Heart right ventricle (tissue), 16 donors: Measurements from ENCODE around the gene HOXA1. TPM values are rescaled to one million over a fixed set of nuclear protein-coding genes. Genes with fewer than 3 reads are reported as not detected.

ENCODE experiments used
- ATAC-seq, 8 donors: fragments of 200-7000 bp; cut with Tn5 transposase; one replicate each; pipeline ENCODE4 v1.9.1; 2020; ENCODE audit warnings: mild to moderate bottlenecking in 8 of 8, moderate library complexity in 8 of 8, moderate number of reproducible peaks in 1 of 8
- DNase-seq, 2 donors: peaks; one replicate each; pipeline ENCODE4 v3.0.0-alpha.2; 2020
- H3K27ac ChIP-seq, 10 donors: fragments of 200-600 bp; sonication (generic) in 2 of 10; one replicate each; pipeline versions ENCODE4 v1.5.0 to v1.8.0; 2020 to 2022; ENCODE audit warnings: mild to moderate bottlenecking in 3 of 10
- H3K27me3 ChIP-seq, 7 donors: fragments of 200-600 bp; one replicate each; pipeline ENCODE4 v1.8.0; 2021 to 2022; ENCODE audit warnings: mild to moderate bottlenecking in 2 of 7
- H3K36me3 ChIP-seq, 9 donors: fragments of 200-600 bp; sonication (generic) in 1 of 9; one replicate each; pipeline versions ENCODE4 v1.5.0 to v1.8.0; 2020 to 2022; ENCODE audit warnings: mild to moderate bottlenecking in 2 of 9
- H3K4me1 ChIP-seq, 9 donors: fragments of 200-600 bp; sonication (generic) in 1 of 9; one replicate each; pipeline versions ENCODE4 v1.5.0 to v1.8.0; 2020 to 2022; ENCODE audit warnings: mild to moderate bottlenecking in 4 of 9
- H3K4me3 ChIP-seq, 10 donors: fragments of 200-600 bp; sonication (generic) in 2 of 10; one replicate each; pipeline versions ENCODE4 v1.5.0 to v1.8.0; 2020 to 2022; ENCODE audit warnings: mild to moderate bottlenecking in 7 of 10, moderate library complexity in 2 of 10
- H3K9me3 ChIP-seq, 11 donors: fragments of 200-600 bp in 10 of 11; sonication (generic) in 2 of 11; one replicate each; pipeline versions ENCODE4 v1.5.0 to v1.8.0; 2013 to 2022; ENCODE audit warnings: mild to moderate bottlenecking in 2 of 11, control low read depth in 1 of 11, moderate library complexity in 1 of 11
- CTCF ChIP-seq, 9 donors: fragments of 200-600 bp; sonication (generic) in 2 of 9; IDR thresholded peaks; one replicate each; pipeline versions ENCODE4 v1.5.0 to v1.8.0; 2021 to 2022; ENCODE audit warnings: antibody characterized with exemption in 9 of 9, mild to moderate bottlenecking in 5 of 9, moderate library complexity in 1 of 9
- WGBS, 2 donors: extraction: QIAGEN DNeasy Blood & Tissue Kit; methylation state at CpG; one replicate each; pipeline ENCODE4 v1.1.7; 2013; ENCODE audit warnings: inconsistent platforms in 1 of 2; 5-methylcytosine and 5-hydroxymethylcytosine counted together
- intact Hi-C, 10 donors: fragments of 100-400 bp; cut with DNase I; formaldehyde crosslinking; loops; one replicate each; pipeline versions ENCODE4 v1.11.1 to v1.14.2; 2022
- polyA plus RNA-seq, 2 donors: library from polyadenylated mRNA; stranded (reverse); fragments of 200-250 nt; gene quantifications; one replicate each; pipeline ENCODE4 v1.2.3, GENCODE V29; 2013
- total RNA-seq, 10 donors: library from RNA; stranded (reverse); fragmentation: NEBNext Ultra II Directional in 3 of 10; extraction: Animal tissue kit (Norgen Biotek cat#: 25700) in 3 of 10; gene quantifications; one replicate each; pipeline versions ENCODE4 v1.2.1 to v1.2.4, GENCODE V29; 2021 to 2023
- donor health status: Arrhythmogenic right ventricular cardiomyopathy.
- donor health status: ischemic (EF 13 %, LVEDD 7.1; RV severe dilation, severe dysfunction).
- donor health status: healthy with polysubstance abuse.
- donor health status: DM: no; HTN: yes; CAD: no.
- donor health status: DM: no; HTN: no; CAD: no.
- donor health status: ischemic (EF 25% LVEDD 6.9; RV normal size, moderate dysfunction).
- donor health status: ischemic (EF 25% LVEDD 5.7; RV mildly dilated, moderate dysfunction).
- donor health status: healthy.
- donor health status: DM: yes; HTN: yes; CAD: no.
- donor health status: Ischemic cardiomyopathy.
- donor health status: ischemic (EF 35%, LVEDD 5.7; RV mildly dilated, moderate dysfunction).
- donor health status: nonischemic (EF 11% LVEDD 7.7; RV severe dilation, severe dysfunction).
- donor health status: DM: yes; HTN: yes; CAD: no.
- donor health status: PGD.
- donor health status: ischemic (EF 29% LVEDD 5.4; RV normal size, mild dysfunction).
- donor health status: nonischemic (EF 23%, LVEDD 6.1; RV moderate dilation, normal function).

The HOXA1 gene
- total and polyA plus RNA-seq, 12 donors: 0.07 to 0.37 (median 0.15) TPM; not detected in 9

GRCh38 chr7:27122077-27122910 lies 26.5 kb upstream of the HOXA1 start:
- Histone ChIP-seq H3K9me3 (no peaks in the 10 kb centered on the region), H3K4me3 (peak overlapping the region in 5 of 10 donors; percentile 2 to 36 (median 12)), H3K36me3 (no peaks in the 10 kb centered on the region), H3K27me3 (peaks cover 18 to 99% (median 98%) of the 10 kb centered on the region in 7 donors), H3K4me1 (peaks cover 0 to 6% (median 0%) of the 10 kb centered on the region in 9 donors), H3K27ac (peak overlapping the region in 3 of 10 donors; percentile 12 to 68 (median 62))
- intact Hi-C loops: no loop called here
- DNase-seq (no peak), ATAC-seq (no peak)
- TF ChIP-seq CTCF (IDR thresholded peaks at IDR 0.05): no peak
- WGBS, 2 donors: 8 to 17% methylated on average over 42 of the region's 42 CpGs

- TF ChIP-seq CTCF (IDR thresholded peaks at IDR 0.05): no peak
- no peaks in the 10 kb centered on the region for H3K9me3 ChIP-seq
- peaks cover 0 to 6% (median 0%) of the 10 kb centered on the region in 9 donors for H3K4me1 ChIP-seq
- peaks cover 18 to 99% (median 98%) of the 10 kb centered on the region in 7 donors for H3K27me3 ChIP-seq
- 19 to 34% methylated on average over 7 of the region's 7 CpGs for WGBS, 2 donors
- ATAC-seq (no peak), DNase-seq (no peak)
- H3K27ac ChIP-seq: peak overlapping the region in 3 of 10 donors; percentile 12 to 68 (median 62)
- H3K36me3 ChIP-seq: no peaks in the 10 kb centered on the region
- peak overlapping the region in 3 of 10 donors; percentile 12 to 36 (median 23) for H3K4me3 ChIP-seq
- intact Hi-C loops: no loop called here
These were observed 25.9 kb upstream of the HOXA1 start for GRCh38 chr7:27121684-27122076.

GRCh38 chr7:27119412-27119911 lies 23.7 kb upstream of the HOXA1 start:
- ATAC-seq: no peak

More at GRCh38 chr7:27119412-27119911, 23.7 kb upstream of the HOXA1 start:
- WGBS, 2 donors: 10 to 29% methylated on average over 1 of the region's 1 CpG
- Histone ChIP-seq H3K36me3 (no peaks in the 10 kb centered on the region), H3K4me3 (no peak overlapping the region), H3K27ac (peak overlapping the region in 1 of 10 donors; percentile 64), H3K9me3 (no peaks in the 10 kb centered on the region), H3K4me1 (peaks cover 0 to 17% (median 4%) of the 10 kb centered on the region in 9 donors), H3K27me3 (peaks cover 26 to 97% (median 96%) of the 10 kb centered on the region in 7 donors)
- no peak for DNase-seq
- intact Hi-C loops: no loop called here
- TF ChIP-seq CTCF (IDR thresholded peaks at IDR 0.05): no peak
